Measurements from ENCODE around the gene VAV1. TPM values are rescaled to one million over a fixed set of nuclear protein-coding genes. Genes with fewer than 3 reads are reported as not detected.
A peak's percentile ranks its signal among the peaks of the same experiment; 100 is the strongest.

The VAV1 gene
- total and polyA plus RNA-seq, 9 of the 15 experiments (the other 6 are each of a cell fraction or from before 2014, with no cell fraction given): 0.46 to 20.1 (median 11.1) TPM

GRCh38 chr19:6739883-6740588, 32.5 kb upstream of the VAV1 start (continued):
- TF ChIP-seq ARID4B (CRISPR knock-in tag; IDR thresholded peaks at IDR 0.05) (peak; percentile 35; the same call in 1 of the 2 replicates), NCOA1 (IDR thresholded peaks at IDR 0.05; ENCODE audit: low read depth) (no peak; the same call in 1 of the 2 replicates), SIN3B (IDR thresholded peaks at IDR 0.05; ENCODE audit: low read depth) (no peak), SRSF9 (IDR thresholded peaks at IDR 0.05; ENCODE audit: borderline replicate concordance, low read depth, low read length) (no peak), TCF7L2 (IDR thresholded peaks at IDR 0.05; ENCODE audit: low read depth, low read length) (no peak), GABPB2 (CRISPR knock-in tag; conservative IDR thresholded peaks at IDR 0.05) (no peak), SNRNP70 (optimal IDR thresholded peaks at IDR 0.05; ENCODE audit: low read depth, low read length) (no peak), PPARD (CRISPR knock-in tag; IDR thresholded peaks at IDR 0.05) (no peak), CTBP1 (IDR thresholded peaks at IDR 0.05; ENCODE audit: borderline replicate concordance) (peak; percentile 22; the same call in 1 of the 2 replicates), NR2F6 (CRISPR knock-in tag; IDR thresholded peaks at IDR 0.05) (no peak), CBFA2T2 (conservative IDR thresholded peaks at IDR 0.05) (peak; percentile 15; the same call in 1 of the 2 replicates), ZNF785 (CRISPR knock-in tag; IDR thresholded peaks at IDR 0.05) (no peak), PHTF2 (CRISPR knock-in tag; IDR thresholded peaks at IDR 0.05) (no peak), ZBED1 (IDR thresholded peaks at IDR 0.05) (no peak), RBM34 (IDR thresholded peaks at IDR 0.05; ENCODE audit: borderline replicate concordance, insufficient read depth, low read length) (no peak)
- TF ChIP-seq, protein P1, sequence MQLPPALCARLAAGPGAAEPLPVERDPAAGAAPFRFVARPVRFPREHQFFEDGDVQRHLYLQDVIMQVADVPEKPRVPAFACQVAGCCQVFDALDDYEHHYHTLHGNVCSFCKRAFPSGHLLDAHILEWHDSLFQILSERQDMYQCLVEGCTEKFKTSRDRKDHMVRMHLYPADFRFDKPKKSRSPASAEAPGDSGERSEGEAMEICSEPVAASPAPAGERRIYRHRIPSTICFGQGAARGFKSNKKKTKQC (CRISPR knock-in tag; IDR thresholded peaks at IDR 0.05): no peak
- TF ChIP-seq, protein P2, sequence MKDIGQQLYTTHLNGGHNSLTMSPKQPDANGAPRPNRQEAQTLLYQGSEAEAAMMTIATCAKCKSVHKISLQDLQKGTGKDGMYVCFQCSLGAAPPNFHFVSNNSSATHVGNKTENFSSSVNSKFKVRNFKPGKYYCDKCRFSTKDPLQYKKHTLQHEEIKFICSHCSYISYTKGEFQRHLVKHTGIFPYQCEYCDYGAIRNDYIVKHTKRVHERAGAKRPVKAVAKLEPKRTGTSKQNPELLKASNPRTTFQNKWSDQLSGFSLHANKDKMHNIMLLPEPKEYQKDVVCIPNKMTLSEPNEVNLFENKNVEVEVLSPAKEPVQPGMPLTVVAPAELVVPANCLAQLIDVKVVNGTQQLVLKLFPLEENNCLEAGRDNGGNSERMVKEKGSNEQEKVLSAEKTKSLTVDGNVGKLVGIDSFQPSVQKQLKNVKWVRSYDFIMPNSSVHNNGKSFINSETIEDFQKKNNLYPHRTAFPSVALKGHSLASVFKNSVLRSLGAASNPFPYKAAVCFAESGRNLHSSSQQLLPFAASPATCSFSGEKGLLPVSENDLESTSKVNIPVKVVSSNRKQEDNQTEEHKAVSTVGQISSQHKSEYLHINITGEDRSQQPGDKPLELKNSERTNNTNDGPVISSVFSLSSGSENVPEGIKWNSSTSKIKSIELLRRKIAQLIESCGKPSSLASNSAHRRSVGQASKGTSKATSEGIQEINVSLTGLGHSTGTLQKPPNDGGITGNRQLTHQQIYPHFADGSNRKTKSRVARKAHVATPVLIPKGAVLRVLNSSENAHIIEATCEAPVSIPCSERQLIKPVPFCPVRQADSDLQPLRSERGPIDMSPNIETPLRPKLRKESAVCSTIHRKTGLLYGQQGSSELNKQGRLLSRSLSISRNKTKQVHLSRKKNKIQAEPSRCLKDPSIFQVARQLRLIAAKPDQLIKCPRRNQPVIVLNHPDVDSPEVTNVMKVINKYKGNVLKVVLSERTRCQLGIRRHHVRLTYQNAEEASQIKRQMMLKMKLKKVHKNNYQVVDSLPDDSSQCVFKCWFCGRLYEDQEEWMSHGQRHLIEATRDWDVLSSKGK (CRISPR knock-in tag; IDR thresholded peaks at IDR 0.05): no peak

Data from K562 (cell line).